Small intestine (tissue), 7 donors: ENCODE data around the gene ZNRF3. TPM values are rescaled to one million over a fixed set of nuclear protein-coding genes. Genes with fewer than 3 reads are reported as not detected.
A peak's percentile ranks its signal among the peaks of the same experiment; 100 is the strongest.

Source experiments
- DNase-seq, 2 donors: peaks; one replicate each; pipeline versions ENCODE4 v3.0.0 to v3.0.0-alpha.2; 2013
- FAIRE-seq: peaks from 2 replicates; lab custom pipeline; 2012; peaks lifted over from hg19 to GRCh38; lab: Jason Lieb, UNC
- H3K27ac ChIP-seq, 3 donors: one replicate each; pipeline ENCODE4 v1.5.1; 2013; ENCODE audit warnings: low read length in 2 of 3, mild to moderate bottlenecking in 2 of 3, control low read depth in 1 of 3, inconsistent platforms in 1 of 3, low read depth in 1 of 3, moderate library complexity in 1 of 3
- H3K27me3 ChIP-seq, 3 donors: one replicate each; pipeline ENCODE4 v1.6.1; 2013; ENCODE audit warnings: low read length in 3 of 3, inconsistent platforms in 1 of 3; ENCODE audit not compliant: control insufficient read depth in 3 of 3, insufficient read depth in 3 of 3
- H3K36me3 ChIP-seq, 3 donors: one replicate each; pipeline ENCODE4 v1.6.1; 2013; ENCODE audit warnings: low read length in 3 of 3, inconsistent platforms in 1 of 3, low read depth in 1 of 3, mild to moderate bottlenecking in 1 of 3, moderate library complexity in 1 of 3; ENCODE audit not compliant: control insufficient read depth in 3 of 3, insufficient read depth in 2 of 3
- H3K4me1 ChIP-seq, 3 donors: one replicate each; pipeline ENCODE4 v1.6.1; 2013; ENCODE audit warnings: low read length in 2 of 3, inconsistent platforms in 1 of 3, low read depth in 1 of 3, mild to moderate bottlenecking in 1 of 3, moderate library complexity in 1 of 3; ENCODE audit not compliant: control insufficient read depth in 3 of 3, insufficient read depth in 2 of 3
- H3K4me3 ChIP-seq, 3 donors: one replicate each; pipeline ENCODE4 v1.5.1; 2013; ENCODE audit warnings: low read length in 3 of 3, control low read depth in 1 of 3, inconsistent platforms in 1 of 3, low read depth in 1 of 3, mild to moderate bottlenecking in 1 of 3, moderate library complexity in 1 of 3
- H3K9me3 ChIP-seq, 2 donors: one replicate each; pipeline ENCODE4 v1.6.1; 2013; ENCODE audit warnings: low read depth in 1 of 2, low read length in 1 of 2; ENCODE audit not compliant: control insufficient read depth in 2 of 2, insufficient read depth in 1 of 2
- WGBS, 3 donors: extraction: QIAGEN DNeasy Blood & Tissue Kit; methylation state at CpG; one replicate each; pipeline ENCODE4 v1.1.7; 2013; 5-methylcytosine and 5-hydroxymethylcytosine counted together
- polyA plus RNA-seq, 4 donors: library from polyadenylated mRNA; stranded (reverse) in 3 of 4; unstranded in 1 of 4; fragments of 200-250 nt in 3 of 4; fragments of 120-200 nt in 1 of 4; gene quantifications; one replicate each; pipeline versions ENCODE4 v1.2.1 to v1.2.3, GENCODE V29; 2013
- donor health status: healthy with polysubstance abuse.
- donor health status: control.
- donor health status: control.
- donor health status: Bipolar disorder and iron deficiency.
- donor health status: healthy.

ZNRF3 gene
- polyA plus RNA-seq, 4 donors = 0.22 to 9.1 (median 4.2) TPM

DNA sequence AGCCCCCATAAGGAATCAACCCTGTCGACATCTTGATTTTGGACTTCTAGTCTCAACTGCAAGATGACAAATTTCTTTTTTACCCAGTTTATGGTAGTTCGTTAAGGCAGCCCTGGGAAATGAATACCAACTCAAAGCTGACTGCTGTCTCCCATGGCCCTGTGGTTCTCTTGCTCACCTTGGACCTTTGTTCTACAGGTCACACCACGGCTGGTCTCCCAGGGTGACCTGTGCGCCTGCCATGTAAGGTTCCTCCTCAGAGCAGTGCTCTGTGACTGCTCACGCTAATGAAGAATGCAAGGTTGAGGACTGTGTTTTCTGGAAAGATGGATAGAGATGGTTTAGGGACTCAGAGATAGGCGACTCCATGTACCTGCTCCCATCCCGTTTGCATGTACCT, 68.2 kb downstream of the ZNRF3 start:
- Histone ChIP-seq H3K27me3 (no peaks in the 10 kb centered on the region), H3K36me3 (peaks cover 0 to 10% (median 0%) of the 10 kb centered on the region in 3 donors), H3K27ac (no peak overlapping the region), H3K4me1 (peaks cover 0 to 44% (median 0%) of the 10 kb centered on the region in 3 donors), H3K9me3 (peaks cover 0 to 11% of the 10 kb centered on the region in 2 donors), H3K4me3 (no peak overlapping the region)
- FAIRE-seq = no peak
- DNase-seq = no peak
- WGBS, 3 donors = 81 to 91% (median 87%) methylated on average over 7 of the region's 7 CpGs

DNA sequence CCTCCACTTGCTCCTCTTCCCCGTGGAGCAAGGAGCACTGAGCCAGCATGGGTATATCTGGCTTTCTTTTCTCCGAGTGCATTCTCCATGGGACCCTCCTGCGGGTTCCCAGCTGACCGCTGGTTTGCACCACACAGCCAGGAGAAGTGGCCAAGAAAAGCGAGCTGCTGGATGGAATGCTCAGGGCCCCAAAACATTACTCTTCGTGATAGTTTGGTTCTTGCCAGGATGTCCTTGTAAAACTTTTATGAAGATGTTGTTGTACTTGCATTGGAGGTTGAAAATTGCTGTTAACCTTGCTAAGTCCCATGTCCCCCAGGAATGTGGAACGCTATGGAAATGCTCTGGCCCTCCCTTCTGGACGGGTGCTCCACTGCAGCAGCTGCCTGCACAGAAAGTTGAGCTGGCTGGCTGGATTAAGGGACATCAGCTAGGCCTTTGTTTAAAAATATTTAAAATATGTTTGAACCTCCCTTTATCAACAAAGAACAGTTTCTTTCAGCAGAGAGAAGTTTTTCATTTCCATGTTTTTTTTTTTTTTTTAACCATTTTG, 68.7 kb downstream of the ZNRF3 start:
- no peak for FAIRE-seq
- Histone ChIP-seq H3K36me3 (peaks cover 0 to 12% (median 0%) of the 10 kb centered on the region in 3 donors), H3K27ac (no peak overlapping the region), H3K4me3 (no peak overlapping the region), H3K27me3 (no peaks in the 10 kb centered on the region), H3K9me3 (peaks cover 0 to 7% of the 10 kb centered on the region in 2 donors), H3K4me1 (peaks cover 0 to 45% (median 0%) of the 10 kb centered on the region in 3 donors)
- WGBS, 3 donors = 64 to 83% (median 73%) methylated on average over 8 of the region's 8 CpGs
- DNase-seq = no peak

- 38 to 58% (median 48%) methylated on average over 2 of the region's 2 CpGs for WGBS, 3 donors
- H3K9me3 ChIP-seq = no peaks in the 10 kb centered on the region
- H3K4me3 ChIP-seq = no peak overlapping the region
- DNase-seq (peak in 1 of 2 donors; percentile 67), FAIRE-seq (no peak)
- H3K36me3 ChIP-seq = peaks cover 0 to 12% (median 0%) of the 10 kb centered on the region in 3 donors
- H3K27me3 ChIP-seq = no peaks in the 10 kb centered on the region
- H3K27ac ChIP-seq = no peak overlapping the region
- H3K4me1 ChIP-seq = peaks cover 0 to 45% (median 0%) of the 10 kb centered on the region in 3 donors
Measured at GRCh38 chr22:28952857-28953256, 69.5 kb downstream of the ZNRF3 start.

DNA sequence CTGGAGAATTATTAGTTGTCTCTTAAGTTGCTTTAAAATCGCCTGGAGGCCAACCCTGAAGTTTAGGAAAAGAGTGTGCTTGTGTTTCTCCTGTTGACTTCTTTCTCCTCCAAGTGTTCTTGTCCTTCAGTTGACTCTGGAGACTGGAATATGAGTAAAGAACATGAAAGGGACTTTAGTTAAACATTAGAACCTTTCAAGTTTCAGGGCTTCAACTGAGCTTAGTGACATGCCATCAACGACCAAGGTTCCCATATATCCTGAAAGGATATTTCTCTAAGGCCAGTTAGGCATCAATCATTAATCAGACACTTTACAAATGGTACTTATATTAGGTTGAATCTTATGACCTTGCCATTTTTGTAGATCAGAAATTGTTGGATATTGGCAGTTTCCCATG, 70.0 kb downstream of the ZNRF3 start:
- Histone ChIP-seq H3K9me3 (no peaks in the 10 kb centered on the region), H3K27ac (no peak overlapping the region), H3K36me3 (peaks cover 0 to 12% (median 0%) of the 10 kb centered on the region in 3 donors), H3K4me1 (peaks cover 0 to 40% (median 0%) of the 10 kb centered on the region in 3 donors), H3K4me3 (no peak overlapping the region), H3K27me3 (peaks cover 0 to under 1% (median 0%) of the 10 kb centered on the region in 3 donors)
- 41 to 58% (median 54%) methylated on average over 2 of the region's 2 CpGs for WGBS, 3 donors
- no peak for FAIRE-seq
- DNase-seq = no peak

GRCh38 chr22:28953976-28954880, 70.9 kb downstream of the ZNRF3 start:
- peaks cover 0 to 12% (median 0%) of the 10 kb centered on the region in 3 donors for H3K36me3 ChIP-seq
- no peaks in the 10 kb centered on the region for H3K9me3 ChIP-seq
- H3K4me1 ChIP-seq = peaks cover 0 to 38% (median 0%) of the 10 kb centered on the region in 3 donors
- peaks cover 0 to 3% (median 0%) of the 10 kb centered on the region in 3 donors for H3K27me3 ChIP-seq
- DNase-seq (no peak), FAIRE-seq (no peak)
- H3K4me3 ChIP-seq = no peak overlapping the region
- H3K27ac ChIP-seq = no peak overlapping the region
- WGBS, 3 donors = 83 to 88% (median 83%) methylated on average over 6 of the region's 6 CpGs

- peaks cover 0 to 15% (median 0%) of the 10 kb centered on the region in 3 donors for H3K36me3 ChIP-seq
- WGBS, 3 donors = 63 to 79% (median 64%) methylated on average over 5 of the region's 5 CpGs
- H3K4me3 ChIP-seq = no peak overlapping the region
- H3K4me1 ChIP-seq = peaks cover 0 to 35% (median 0%) of the 10 kb centered on the region in 3 donors
- H3K27ac ChIP-seq = no peak overlapping the region
- H3K9me3 ChIP-seq = no peaks in the 10 kb centered on the region
- DNase-seq = no peak
- no peak for FAIRE-seq
- H3K27me3 ChIP-seq = peaks cover 0 to 6% (median 0%) of the 10 kb centered on the region in 3 donors
Measured at GRCh38 chr22:28955817-28956216, 72.4 kb downstream of the ZNRF3 start.

DNA sequence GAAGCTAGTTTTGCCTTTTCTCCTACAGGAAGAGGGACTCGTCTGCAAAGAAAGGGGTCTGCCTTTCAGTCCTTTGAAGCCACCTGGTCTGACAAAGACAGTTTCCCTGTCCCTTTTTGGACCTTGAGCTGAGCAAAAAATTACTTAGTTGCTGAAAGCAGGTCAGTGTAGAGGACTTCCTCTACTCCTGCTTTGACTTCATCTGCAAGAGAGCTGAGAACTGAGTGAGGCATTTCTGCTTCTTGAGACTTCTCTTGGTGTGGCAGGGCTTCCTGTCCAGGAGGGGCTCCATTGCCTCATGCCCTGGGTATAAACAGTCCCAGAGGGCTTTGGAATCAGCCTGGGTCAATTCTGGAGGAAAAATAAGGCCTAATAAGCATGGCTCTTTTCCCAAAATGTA, 73.1 kb downstream of the ZNRF3 start:
- Histone ChIP-seq H3K4me3 (no peak overlapping the region), H3K9me3 (no peaks in the 10 kb centered on the region), H3K36me3 (peaks cover 0 to 14% (median 0%) of the 10 kb centered on the region in 3 donors), H3K4me1 (peaks cover 0 to 32% (median 0%) of the 10 kb centered on the region in 3 donors), H3K27ac (no peak overlapping the region), H3K27me3 (peaks cover 0 to 6% (median 0%) of the 10 kb centered on the region in 3 donors)
- WGBS, 3 donors = 50 to 76% (median 56%) methylated on average over 1 of the region's 1 CpG
- FAIRE-seq (no peak), DNase-seq (no peak)

GRCh38 chr22:28958611-28959010, 75.2 kb downstream of the ZNRF3 start:
- Histone ChIP-seq H3K4me1 (peaks cover 0 to 19% (median 0%) of the 10 kb centered on the region in 3 donors), H3K27me3 (peaks cover 0 to 6% (median 0%) of the 10 kb centered on the region in 3 donors), H3K4me3 (no peak overlapping the region), H3K36me3 (peaks cover 0 to 12% (median 0%) of the 10 kb centered on the region in 3 donors), H3K9me3 (no peaks in the 10 kb centered on the region), H3K27ac (no peak overlapping the region)
- WGBS, 3 donors = 66 to 73% (median 66%) methylated on average over 5 of the region's 5 CpGs
- DNase-seq (no peak), FAIRE-seq (no peak)
